A549 (cell line): ENCODE data around the gene TBC1D8. TPM values are rescaled to one million over a fixed set of nuclear protein-coding genes. Genes with fewer than 3 reads are reported as not detected.

Experiments used
- ATAC-seq, 2 experiments: fragments of 200-7000 bp in 1 of 2; fragments of >200 bp in 1 of 2; cut with Nextera tagmentation in 1 of 2; cut with Tn5 transposase in 1 of 2; 3 replicates each; pipeline versions ENCODE4 v1.8.0 to v1.9.1; 2018 to 2020; ENCODE audit warnings: mild to moderate bottlenecking in 1 of 2, moderate library complexity in 1 of 2
- CTCF ChIA-PET: fragments of 300-600 bp; sonication (Branson Sonifier 250); formaldehyde crosslinking; extraction: SDS; loops from one replicate; lab custom pipeline; 2021; ENCODE audit warnings: antibody characterized with exemption, inconsistent platforms; lab: Yijun Ruan, JAX
- POLR2A ChIA-PET: fragments of 350-600 bp; formaldehyde crosslinking; extraction: SDS; loops from one replicate; lab custom pipeline; 2021; ENCODE audit warnings: antibody characterized with exemption, inconsistent platforms; lab: Yijun Ruan, JAX
- DNase-seq, 2 experiments: peaks; one replicate each; pipeline versions ENCODE4 v3.0.0 to v3.0.0-alpha.2; 2011 to 2016; ENCODE audit warnings: low read depth in 1 of 2, low spot score in 1 of 2
- FAIRE-seq: peaks from 2 replicates; lab custom pipeline; 2011; peaks lifted over from hg19 to GRCh38; lab: Jason Lieb, UNC
- H3K27ac ChIP-seq, 2 experiments: fragments of >200 bp; sonication (Bioruptor Twin); formaldehyde crosslinking; 3 replicates each; pipeline ENCODE4 v1.5.1; 2016 to 2017
- H3K4me1 ChIP-seq: fragments of >200 bp; sonication (Bioruptor Twin); formaldehyde crosslinking; 3 replicates; pipeline ENCODE4 v1.6.1; 2016
- H3K4me2 ChIP-seq: fragments of >200 bp; sonication (Bioruptor Twin); formaldehyde crosslinking; 3 replicates; pipeline ENCODE4 v1.6.1; 2016
- H3K4me3 ChIP-seq: fragments of >200 bp; sonication (Bioruptor Twin); formaldehyde crosslinking; 3 replicates; pipeline ENCODE4 v1.5.1; 2016
- H3K9me3 ChIP-seq: fragments of >200 bp; sonication (Bioruptor Twin); formaldehyde crosslinking; 3 replicates; pipeline ENCODE4 v1.6.1; 2016
- CBX8 ChIP-seq: fragments of 200-600 bp; sonication (generic); IDR thresholded peaks from 2 replicates; pipeline ENCODE4 v1.6.1; 2016
- CHD4 ChIP-seq: fragments of 200-600 bp; sonication (generic); IDR thresholded peaks from 2 replicates; pipeline ENCODE4 v1.6.1; 2016; ENCODE audit warnings: antibody characterized with exemption, mild to moderate bottlenecking, borderline replicate concordance
- CTCF ChIP-seq: fragments of >200 bp; sonication (Bioruptor Twin); formaldehyde crosslinking; IDR thresholded peaks from 3 replicates; pipeline ENCODE4 v1.5.1; 2016
- EHF ChIP-seq: fragments of 250-450 bp; sonication (Bioruptor Pico); IDR thresholded peaks from 2 replicates; pipeline ENCODE4 v1.5.0; 2020; ENCODE audit warnings: mild to moderate bottlenecking
- EP300 ChIP-seq, 2 experiments: fragments of >200 bp; sonication (Bioruptor Twin); formaldehyde crosslinking; IDR thresholded peaks; 2 replicates in 1 of 2; 3 replicates in 1 of 2; pipeline ENCODE4 v1.6.1; 2016 to 2017
- ESRRA ChIP-seq: fragments of 150-350 bp; IDR thresholded peaks from 2 replicates; pipeline ENCODE4 v1.6.1; 2014; ENCODE audit warnings: mild to moderate bottlenecking, low read length, borderline replicate concordance
- FOSB ChIP-seq: fragments of 250-450 bp; sonication (Bioruptor Pico); IDR thresholded peaks from 2 replicates; pipeline ENCODE4 v1.5.0; 2020; ENCODE audit warnings: mild to moderate bottlenecking, moderate library complexity
- GATA3 ChIP-seq: IDR thresholded peaks from 2 replicates; pipeline ENCODE4 v1.6.1; 2012; ENCODE audit warnings: borderline replicate concordance
- HDAC2 ChIP-seq: fragments of 200-600 bp; sonication (generic); IDR thresholded peaks from 2 replicates; pipeline ENCODE4 v1.6.1; 2016
- HOXA7 ChIP-seq: fragments of 250-450 bp; sonication (Bioruptor Pico); IDR thresholded peaks from 2 replicates; pipeline ENCODE4 v1.5.0; 2020; ENCODE audit warnings: mild to moderate bottlenecking, moderate library complexity
- JUN ChIP-seq, 2 experiments: fragments of >200 bp; sonication (Bioruptor Twin); formaldehyde crosslinking; IDR thresholded peaks; 2 replicates in 1 of 2; 3 replicates in 1 of 2; pipeline ENCODE4 v1.6.1; 2016 to 2017
- JUNB ChIP-seq: fragments of >200 bp; sonication (Bioruptor Twin); formaldehyde crosslinking; IDR thresholded peaks from 2 replicates; pipeline ENCODE4 v1.6.1; 2016
- KDM1A ChIP-seq: fragments of 200-600 bp; sonication (generic); IDR thresholded peaks from 2 replicates; pipeline ENCODE4 v1.6.1; 2016; ENCODE audit warnings: low read depth, mild to moderate bottlenecking
- MAFK ChIP-seq: fragments of 450-650 bp; IDR thresholded peaks from 2 replicates; pipeline ENCODE4 v1.6.1; 2014; ENCODE audit not compliant: partially characterized antibody
- MAZ ChIP-seq: fragments of 150-350 bp; IDR thresholded peaks from 2 replicates; pipeline ENCODE4 v1.6.1; 2014; ENCODE audit warnings: antibody characterized with exemption, low read depth, low read length, borderline replicate concordance
- MYC ChIP-seq: IDR thresholded peaks from 2 replicates; pipeline ENCODE4 v1.6.1; 2012; ENCODE audit warnings: mild to moderate bottlenecking, inconsistent platforms, low read length, improper control_type of control experiment, borderline replicate concordance
- NFE2L2 ChIP-seq: fragments of 150-350 bp; conservative IDR thresholded peaks from 2 replicates; pipeline ENCODE4 v1.6.1; 2014; ENCODE audit warnings: low read length
- POLR2A ChIP-seq: IDR thresholded peaks from 2 replicates; pipeline ENCODE4 v1.6.1; 2012; ENCODE audit warnings: mild to moderate bottlenecking, low read length
- RARB ChIP-seq: fragments of 250-450 bp; sonication (Bioruptor Pico); IDR thresholded peaks from 2 replicates; pipeline ENCODE4 v1.8.0; 2021; ENCODE audit warnings: mild to moderate bottlenecking, moderate library complexity
- RNF2 ChIP-seq: fragments of 200-600 bp; sonication (generic); IDR thresholded peaks from 2 replicates; pipeline ENCODE4 v1.6.1; 2016; ENCODE audit warnings: low read depth, mild to moderate bottlenecking, antibody characterized with exemption, moderate library complexity, borderline replicate concordance
- SREBF2 ChIP-seq: fragments of 450-650 bp; IDR thresholded peaks from 2 replicates; pipeline ENCODE4 v1.6.1; 2014; ENCODE audit warnings: mild to moderate bottlenecking, moderate library complexity
- TFCP2L1 ChIP-seq: fragments of 250-450 bp; sonication (Bioruptor Pico); IDR thresholded peaks from 2 replicates; pipeline ENCODE4 v1.5.0; 2021; ENCODE audit warnings: mild to moderate bottlenecking
- TP53 ChIP-seq: fragments of 250-450 bp; sonication (Bioruptor Pico); IDR thresholded peaks from 2 replicates; pipeline ENCODE4 v1.5.0; 2021; ENCODE audit warnings: mild to moderate bottlenecking, moderate library complexity
- WGBS: methylation state at CpG from one replicate; pipeline ENCODE4 v1.1.6; 2017; ENCODE audit errors: missing lambda C conversion rate; 5-methylcytosine and 5-hydroxymethylcytosine counted together
- polyA plus RNA-seq, 4 experiments: library from polyadenylated mRNA; depleted of rRNA in 3 of 4; stranded (reverse); fragments of >200 nt; fragmentation: RNase III in 1 of 4; extraction: RNeasy Plus Mini Kit Qiagen cat#74134 plus additional on column Dnase treatment in 1 of 4; gene quantifications; 2 replicates in 3 of 4; 3 replicates in 1 of 4; pipeline ENCODE4 v1.2.3, GENCODE V29; 2011 to 2017
- TF ChIP-seq, protein P1 (sequence below): IDR thresholded peaks from 2 replicates; pipeline ENCODE4 v1.6.1; 2012; ENCODE audit warnings: low read depth, borderline replicate concordance

TBC1D8 gene
- polyA plus RNA-seq, 2 of the 4 experiments (the other 2 are of a cell fraction) = 35.3 to 107 TPM

DNA sequence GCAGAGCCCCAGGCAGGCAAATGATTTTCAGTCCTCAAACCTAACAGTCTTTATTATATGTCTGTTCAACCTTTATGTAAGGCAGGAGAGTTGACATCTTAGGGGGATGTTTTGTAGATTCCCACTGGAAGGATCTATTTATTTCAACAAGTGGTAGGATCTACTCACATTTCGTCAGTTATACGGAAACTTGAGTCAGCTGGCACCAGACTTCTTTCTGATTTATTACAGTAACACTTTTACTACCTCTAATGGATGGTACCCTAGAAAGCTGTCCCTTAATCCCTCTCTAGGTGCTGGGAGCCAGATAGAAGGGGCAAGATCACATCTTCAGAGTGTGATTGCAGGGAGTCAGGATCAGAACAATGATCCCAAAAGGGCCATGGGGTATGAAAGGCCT lies 151.2 kb downstream of the TBC1D8 start:
- DNase-seq = no peak
- Histone ChIP-seq H3K4me1 (peaks cover 19% of the 10 kb centered on the region), H3K9me3 (no peaks in the 10 kb centered on the region), H3K4me2 (no peak overlapping the region), H3K4me3 (no peak overlapping the region), H3K27ac (no peak overlapping the region)
- POLR2A ChIA-PET = no interaction called here
- ATAC-seq = no peak
- TF ChIP-seq EHF (no peak), POLR2A (no peak), GATA3 (no peak), TFCP2L1 (CRISPR knock-in tag) (no peak), HOXA7 (no peak), NFE2L2 (no peak), SREBF2 (no peak), KDM1A (no peak), FOSB (no peak), CTCF (no peak), ESRRA (no peak), MYC (no peak), CHD4 (no peak), CBX8 (no peak), EP300 (IDR thresholded peaks at IDR 0.05) (no peak), TP53 (CRISPR knock-in tag) (no peak), HDAC2 (no peak), RARB (CRISPR knock-in tag) (no peak)
- TF ChIP-seq, protein P1, sequence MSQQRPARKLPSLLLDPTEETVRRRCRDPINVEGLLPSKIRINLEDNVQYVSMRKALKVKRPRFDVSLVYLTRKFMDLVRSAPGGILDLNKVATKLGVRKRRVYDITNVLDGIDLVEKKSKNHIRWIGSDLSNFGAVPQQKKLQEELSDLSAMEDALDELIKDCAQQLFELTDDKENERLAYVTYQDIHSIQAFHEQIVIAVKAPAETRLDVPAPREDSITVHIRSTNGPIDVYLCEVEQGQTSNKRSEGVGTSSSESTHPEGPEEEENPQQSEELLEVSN = no peak
- WGBS = 86% methylated on average over 2 of the region's 2 CpGs
- no peak for FAIRE-seq
- CTCF ChIA-PET = interaction anchor here (1.0 to 2.5 kb wide), 2 partner anchors 14 to 393 kb away, joined by 3 to 9 read pairs; no protein-coding TSS in a partner anchor

DNA sequence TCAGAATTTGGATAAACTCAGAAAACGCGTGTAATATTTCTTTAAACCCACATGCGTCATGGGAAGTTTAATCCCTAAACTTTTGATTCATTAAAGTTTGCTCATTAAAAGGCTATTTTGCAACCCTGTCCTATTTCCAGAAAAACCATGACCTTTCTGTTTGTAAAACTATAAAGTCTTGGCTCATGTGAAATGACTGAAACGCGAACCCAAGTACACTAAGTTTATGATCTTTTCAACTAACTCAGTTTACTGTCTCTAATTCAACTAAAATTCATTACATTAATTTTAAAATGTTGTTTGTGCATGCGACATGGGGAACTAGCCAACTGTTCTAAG lies 153.0 kb downstream of the TBC1D8 start:
- FAIRE-seq (no peak), ATAC-seq (no peak), DNase-seq (no peak)
- Histone ChIP-seq H3K4me3 (no peak overlapping the region), H3K4me1 (peaks cover 5% of the 10 kb centered on the region; the same call in 2 of the 3 replicates), H3K27ac (no peak overlapping the region), H3K9me3 (no peaks in the 10 kb centered on the region), H3K4me2 (no peak overlapping the region)
- CTCF ChIA-PET = interaction anchor here (1.2 to 2.5 kb wide), 2 partner anchors 392 to 403 kb away, joined by 3 to 9 read pairs; no protein-coding TSS in a partner anchor
- TF ChIP-seq JUN (IDR thresholded peaks at IDR 0.05) (no peak), JUNB (no peak), MYC (no peak)
- WGBS = 94% methylated on average over 6 of the region's 6 CpGs
- POLR2A ChIA-PET = no interaction called here

DNA sequence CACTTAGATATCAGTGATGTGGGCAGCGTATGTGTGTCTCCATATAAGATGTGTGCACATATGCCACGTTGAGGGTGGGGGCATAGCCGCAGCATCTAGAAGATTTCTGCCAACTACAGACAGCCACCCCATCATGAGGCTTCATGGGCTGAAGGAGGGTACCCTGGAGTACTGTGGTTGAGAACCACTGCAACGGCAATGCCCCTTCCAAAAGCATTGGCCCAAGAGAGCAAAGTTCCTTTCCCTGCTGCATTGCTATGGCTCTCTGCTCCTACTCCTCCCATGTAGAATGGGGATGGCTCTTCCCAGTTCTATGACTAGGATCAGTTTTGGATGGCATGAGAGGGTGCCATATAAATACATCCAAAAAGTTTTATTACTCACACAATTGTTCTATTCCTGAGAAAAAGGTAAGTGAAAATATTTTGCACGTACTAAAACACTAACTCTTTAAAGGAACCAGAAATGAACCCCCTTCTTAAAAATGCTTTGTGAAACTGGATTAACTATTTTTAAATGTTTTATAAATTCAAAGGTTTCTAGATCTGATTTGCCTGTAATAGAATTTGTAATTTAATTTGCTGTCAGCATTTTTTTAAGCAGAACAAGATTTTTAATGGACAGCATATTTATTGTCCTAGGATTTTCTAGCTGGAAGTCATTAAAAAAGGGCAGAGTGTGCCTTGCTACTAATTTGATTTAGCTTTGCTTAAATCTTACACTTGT lies 153.5 kb downstream of the TBC1D8 start:
- 94% methylated on average over 3 of the region's 5 CpGs for WGBS
- ChIA-PET CTCF (interaction anchor here (2.5 kb wide), 1 partner anchor 391 kb away, joined by 9 read pairs; no protein-coding TSS in a partner anchor), POLR2A (no interaction called here)
- Histone ChIP-seq H3K4me1 (peaks cover 5% of the 10 kb centered on the region; the same call in 2 of the 3 replicates), H3K4me3 (no peak overlapping the region), H3K27ac (no peak overlapping the region), H3K4me2 (no peak overlapping the region), H3K9me3 (no peaks in the 10 kb centered on the region)
- ATAC-seq (no peak), FAIRE-seq (no peak), DNase-seq (no peak)
- TF ChIP-seq POLR2A = no peak
- TF ChIP-seq MAZ = no peak
- TF ChIP-seq FOSB = no peak
- no peak for TF ChIP-seq RNF2
- TF ChIP-seq MAFK = peak; percentile 70
